Osteocyte (in vitro differentiated cells): ENCODE results near the gene RING1. TPM values are rescaled to one million over a fixed set of nuclear protein-coding genes. Genes with fewer than 3 reads are reported as not detected.
A peak's percentile ranks its signal among the peaks of the same experiment; 100 is the strongest.

Experiments
- DNase-seq: peaks from one replicate; pipeline ENCODE4 v3.0.0; 2021; ENCODE audit warnings: mixed read lengths; ENCODE audit not compliant: unreplicated experiment; ENCODE audit errors: extremely low spot score
- H3K27ac Mint-ChIP-seq: one replicate; pipeline ENCODE4 v1.8.0; 2021; ENCODE audit warnings: mild to moderate bottlenecking, mixed read lengths; ENCODE audit not compliant: unreplicated experiment
- H3K27me3 Mint-ChIP-seq: one replicate; pipeline ENCODE4 v1.8.0; 2021; ENCODE audit warnings: mixed read lengths; ENCODE audit not compliant: unreplicated experiment
- H3K36me3 Mint-ChIP-seq: one replicate; pipeline ENCODE4 v1.8.0; 2021; ENCODE audit warnings: mixed read lengths; ENCODE audit not compliant: unreplicated experiment
- H3K4me1 Mint-ChIP-seq: one replicate; pipeline ENCODE4 v1.8.0; 2021; ENCODE audit warnings: mixed read lengths; ENCODE audit not compliant: unreplicated experiment
- H3K4me3 Mint-ChIP-seq: one replicate; pipeline ENCODE4 v1.8.0; 2021; ENCODE audit warnings: mild to moderate bottlenecking, moderate library complexity, mixed read lengths; ENCODE audit not compliant: unreplicated experiment
- H3K9me3 Mint-ChIP-seq: one replicate; pipeline ENCODE4 v1.8.0; 2021; ENCODE audit warnings: mixed read lengths; ENCODE audit not compliant: unreplicated experiment
- total RNA-seq: library from RNA; stranded (reverse); gene quantifications from 2 replicates; pipeline ENCODE4 v1.2.1, GENCODE V29; 2021
- TF ChIP-seq, protein P1 (sequence below): fragments of 200-600 bp; sonication (generic); IDR thresholded peaks from 2 replicates; pipeline ENCODE4 v1.5.0; 2021; ENCODE audit warnings: antibody characterized with exemption, mild to moderate bottlenecking, moderate library complexity

RING1 gene
- total RNA-seq, 1 donor from 2014 or later: 58.8 TPM

- TF ChIP-seq, protein P1, sequence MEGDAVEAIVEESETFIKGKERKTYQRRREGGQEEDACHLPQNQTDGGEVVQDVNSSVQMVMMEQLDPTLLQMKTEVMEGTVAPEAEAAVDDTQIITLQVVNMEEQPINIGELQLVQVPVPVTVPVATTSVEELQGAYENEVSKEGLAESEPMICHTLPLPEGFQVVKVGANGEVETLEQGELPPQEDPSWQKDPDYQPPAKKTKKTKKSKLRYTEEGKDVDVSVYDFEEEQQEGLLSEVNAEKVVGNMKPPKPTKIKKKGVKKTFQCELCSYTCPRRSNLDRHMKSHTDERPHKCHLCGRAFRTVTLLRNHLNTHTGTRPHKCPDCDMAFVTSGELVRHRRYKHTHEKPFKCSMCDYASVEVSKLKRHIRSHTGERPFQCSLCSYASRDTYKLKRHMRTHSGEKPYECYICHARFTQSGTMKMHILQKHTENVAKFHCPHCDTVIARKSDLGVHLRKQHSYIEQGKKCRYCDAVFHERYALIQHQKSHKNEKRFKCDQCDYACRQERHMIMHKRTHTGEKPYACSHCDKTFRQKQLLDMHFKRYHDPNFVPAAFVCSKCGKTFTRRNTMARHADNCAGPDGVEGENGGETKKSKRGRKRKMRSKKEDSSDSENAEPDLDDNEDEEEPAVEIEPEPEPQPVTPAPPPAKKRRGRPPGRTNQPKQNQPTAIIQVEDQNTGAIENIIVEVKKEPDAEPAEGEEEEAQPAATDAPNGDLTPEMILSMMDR: no peak
- Mint-ChIP-seq H3K4me3 (peak overlapping the region; percentile 30), H3K27me3 (no peaks in the 10 kb centered on the region), H3K36me3 (peaks cover 37% of the 10 kb centered on the region), H3K9me3 (no peaks in the 10 kb centered on the region), H3K4me1 (peaks cover 61% of the 10 kb centered on the region), H3K27ac (peak overlapping the region; percentile 72)
- DNase-seq: no peak
Observed at GRCh38 chr6:33206027-33206863, 2.1 kb upstream of the RING1 start.

DNA sequence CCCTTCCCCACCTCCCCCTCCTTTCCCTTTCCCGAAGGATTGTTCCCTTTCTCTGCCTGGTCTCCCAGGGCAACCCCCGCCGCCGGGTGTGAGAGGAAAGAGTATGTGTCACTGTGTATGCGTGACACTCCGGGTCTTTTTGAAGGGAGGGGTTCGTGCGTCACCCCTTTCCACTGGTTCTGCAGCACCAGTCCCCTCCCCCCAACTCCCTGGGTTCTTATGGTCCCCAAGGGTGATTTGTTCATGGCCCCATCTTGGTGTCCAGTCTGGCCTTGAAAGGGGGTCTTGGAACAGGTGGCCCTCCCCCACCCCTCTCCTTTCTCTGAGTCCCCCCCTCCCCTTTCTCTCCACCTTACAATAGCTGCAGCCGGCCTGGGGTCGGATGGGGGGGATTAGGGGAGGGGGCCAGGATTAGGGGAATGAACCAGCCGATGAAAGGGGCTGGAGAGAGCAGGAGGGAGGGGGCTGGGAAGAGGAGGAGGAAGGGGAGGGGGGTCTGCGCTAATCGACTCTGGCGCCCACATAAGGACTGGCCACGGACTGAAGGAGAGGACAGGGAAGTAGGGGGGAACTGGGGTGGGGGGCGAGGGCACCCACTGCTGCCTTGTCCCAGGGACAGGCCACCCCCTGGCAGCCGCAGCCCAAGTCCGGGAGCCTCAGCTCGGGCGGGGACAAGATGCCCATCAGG lies 1.3 kb upstream of the RING1 start:
- no peak for DNase-seq
- peak overlapping the region; percentile 97 for H3K27ac Mint-ChIP-seq
- H3K27me3 Mint-ChIP-seq: no peaks in the 10 kb centered on the region
- H3K36me3 Mint-ChIP-seq: peaks cover 33% of the 10 kb centered on the region
- peaks cover 55% of the 10 kb centered on the region for H3K4me1 Mint-ChIP-seq
- TF ChIP-seq, protein P1: no peak
- H3K4me3 Mint-ChIP-seq: peak overlapping the region; percentile 97
- no peaks in the 10 kb centered on the region for H3K9me3 Mint-ChIP-seq

DNA sequence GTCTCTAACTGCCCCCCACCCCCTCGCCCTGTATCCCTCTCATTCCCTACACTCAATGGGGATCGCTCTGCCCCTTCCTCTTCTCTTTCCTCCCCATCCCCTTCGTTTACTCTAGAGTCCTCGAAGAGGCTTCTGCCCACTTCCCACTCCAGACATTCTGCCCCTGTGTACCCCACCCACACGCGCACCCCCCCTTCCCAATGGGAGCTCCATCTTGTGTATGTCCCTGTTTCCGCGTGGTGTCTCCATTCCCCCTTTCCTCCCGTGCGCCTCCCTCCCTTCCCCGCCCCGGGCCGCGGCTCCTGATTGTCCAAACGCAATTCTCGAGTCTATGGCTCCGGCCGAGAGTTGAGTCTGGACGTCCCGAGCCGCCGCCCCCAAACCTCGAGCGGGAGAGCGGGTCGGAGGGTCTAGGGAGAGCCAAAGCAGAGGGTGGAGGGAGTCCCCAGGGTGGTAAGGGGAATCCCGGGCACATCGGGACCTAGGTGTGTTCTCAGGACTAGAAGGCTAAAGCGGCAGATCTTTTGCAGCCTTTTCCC lies 679 bp upstream of the RING1 start:
- Mint-ChIP-seq H3K36me3 (peaks cover 29% of the 10 kb centered on the region), H3K4me1 (peaks cover 54% of the 10 kb centered on the region), H3K4me3 (peak overlapping the region; percentile 97), H3K27me3 (no peaks in the 10 kb centered on the region), H3K27ac (peak overlapping the region; percentile 97), H3K9me3 (no peaks in the 10 kb centered on the region)
- DNase-seq: peak; percentile 88
- TF ChIP-seq, protein P1: no peak

DNA sequence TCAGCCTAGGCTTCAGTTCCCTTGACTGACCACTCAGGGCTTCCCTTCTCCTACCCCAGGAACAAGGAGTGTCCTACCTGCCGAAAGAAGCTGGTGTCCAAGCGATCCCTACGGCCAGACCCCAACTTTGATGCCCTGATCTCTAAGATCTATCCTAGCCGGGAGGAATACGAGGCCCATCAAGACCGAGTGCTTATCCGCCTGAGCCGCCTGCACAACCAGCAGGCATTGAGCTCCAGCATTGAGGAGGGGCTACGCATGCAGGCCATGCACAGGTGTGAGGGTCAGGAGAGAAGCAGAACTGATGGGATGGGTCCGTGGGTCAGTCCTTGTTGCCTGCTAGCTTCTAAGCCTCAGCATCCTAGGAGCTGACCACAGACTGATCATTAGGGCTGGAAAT lies 1.6 kb downstream of the RING1 start:
- Mint-ChIP-seq H3K4me3 (no peak overlapping the region), H3K4me1 (peaks cover 50% of the 10 kb centered on the region), H3K27ac (no peak overlapping the region), H3K36me3 (peaks cover 14% of the 10 kb centered on the region), H3K9me3 (no peaks in the 10 kb centered on the region), H3K27me3 (no peaks in the 10 kb centered on the region)
- DNase-seq: no peak
- TF ChIP-seq, protein P1: no peak

DNA sequence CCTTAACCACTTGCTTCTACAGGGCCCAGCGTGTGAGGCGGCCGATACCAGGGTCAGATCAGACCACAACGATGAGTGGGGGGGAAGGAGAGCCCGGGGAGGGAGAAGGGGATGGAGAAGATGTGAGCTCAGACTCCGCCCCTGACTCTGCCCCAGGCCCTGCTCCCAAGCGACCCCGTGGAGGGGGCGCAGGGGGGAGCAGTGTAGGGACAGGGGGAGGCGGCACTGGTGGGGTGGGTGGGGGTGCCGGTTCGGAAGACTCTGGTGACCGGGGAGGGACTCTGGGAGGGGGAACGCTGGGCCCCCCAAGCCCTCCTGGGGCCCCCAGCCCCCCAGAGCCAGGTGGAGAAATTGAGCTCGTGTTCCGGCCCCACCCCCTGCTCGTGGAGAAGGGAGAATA lies 2.8 kb downstream of the RING1 start:
- Mint-ChIP-seq H3K4me1 (peaks cover 40% of the 10 kb centered on the region), H3K9me3 (no peaks in the 10 kb centered on the region), H3K4me3 (no peak overlapping the region), H3K36me3 (peaks cover 14% of the 10 kb centered on the region), H3K27me3 (peaks cover 1% of the 10 kb centered on the region), H3K27ac (no peak overlapping the region)
- TF ChIP-seq, protein P1: no peak
- no peak for DNase-seq
